HCEC 1CT (cell line): Measurements from ENCODE around the gene GRID1.
"Not testable (repeated sequence)": the region's sequence is repeated elsewhere in the genome, so short reads cannot be mapped to it uniquely, and the experiment has no call there.

Experiments
- DNase-seq: peaks from one replicate; pipeline ENCODE4 v3.0.0-alpha.2; 2017

The GRID1 gene

DNA sequence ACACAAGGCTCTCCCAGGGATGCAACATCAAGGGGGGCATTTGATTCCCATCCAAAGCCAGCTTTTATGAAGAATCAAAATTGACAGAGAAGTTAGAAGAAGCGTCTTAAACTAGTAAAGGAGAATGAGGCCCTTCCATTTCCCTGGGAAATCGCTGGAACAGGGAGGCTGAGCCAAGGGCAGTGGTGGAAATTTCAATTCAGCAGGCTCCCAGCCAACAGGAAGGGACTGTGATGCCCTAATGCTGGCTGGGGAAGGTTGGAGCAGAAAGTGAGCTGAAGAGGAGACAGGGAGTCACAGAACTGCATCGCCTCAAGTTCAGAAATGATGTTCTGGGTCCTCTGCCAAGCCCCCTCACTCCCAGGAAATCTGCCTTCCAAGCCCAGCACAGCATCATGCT, 517.3 kb downstream of the GRID1 start:
- no peak for DNase-seq

- DNase-seq = no peak
These were observed 517.8 kb downstream of the GRID1 start for GRCh38 chr10:85848756-85849155.

GRCh38 chr10:85847085-85847484, 519.5 kb downstream of the GRID1 start:
- no peak for DNase-seq

DNA sequence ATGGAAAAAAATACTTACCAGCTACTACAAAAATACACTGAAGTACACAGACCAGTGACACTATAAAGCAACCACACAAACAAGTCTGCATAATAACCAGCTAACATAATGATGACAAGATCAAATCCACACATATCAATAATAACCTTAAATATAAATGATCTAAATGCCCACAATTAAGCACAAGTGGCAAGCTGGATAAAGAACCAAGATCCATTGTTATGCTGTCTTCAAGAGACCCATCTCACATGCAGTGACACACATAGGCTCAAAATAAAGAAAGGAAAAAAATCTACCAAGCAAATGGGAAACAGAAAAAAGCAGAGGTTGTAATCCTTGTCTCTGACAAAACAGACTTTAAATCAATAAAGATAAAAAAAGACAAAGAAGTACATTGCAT, 527.9 kb downstream of the GRID1 start:
- not testable (repeated sequence) for DNase-seq

- no peak for DNase-seq
These were observed 533.6 kb downstream of the GRID1 start for GRCh38 chr10:85832988-85833387.

GRCh38 chr10:85831422-85831821, 535.2 kb downstream of the GRID1 start:
- DNase-seq = no peak

DNA sequence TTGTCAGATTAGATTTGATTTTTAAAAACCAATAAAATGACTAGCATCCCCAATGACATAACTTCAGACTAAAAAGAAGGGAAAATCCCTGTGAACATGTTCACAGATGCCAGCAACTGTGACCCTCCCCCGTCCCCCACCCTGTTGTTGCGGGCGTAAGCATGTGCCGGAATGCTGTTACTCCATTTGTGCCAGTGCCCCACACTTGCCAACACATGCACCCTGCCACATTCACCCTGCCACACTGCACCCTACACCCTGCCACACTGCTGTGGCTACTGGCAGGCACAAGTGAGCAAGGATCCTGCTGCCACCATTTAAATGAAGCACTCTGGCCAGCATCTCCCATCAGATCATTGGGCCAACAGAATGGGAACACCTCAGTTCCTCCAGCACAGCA, 540.2 kb downstream of the GRID1 start:
- DNase-seq = no peak

DNA sequence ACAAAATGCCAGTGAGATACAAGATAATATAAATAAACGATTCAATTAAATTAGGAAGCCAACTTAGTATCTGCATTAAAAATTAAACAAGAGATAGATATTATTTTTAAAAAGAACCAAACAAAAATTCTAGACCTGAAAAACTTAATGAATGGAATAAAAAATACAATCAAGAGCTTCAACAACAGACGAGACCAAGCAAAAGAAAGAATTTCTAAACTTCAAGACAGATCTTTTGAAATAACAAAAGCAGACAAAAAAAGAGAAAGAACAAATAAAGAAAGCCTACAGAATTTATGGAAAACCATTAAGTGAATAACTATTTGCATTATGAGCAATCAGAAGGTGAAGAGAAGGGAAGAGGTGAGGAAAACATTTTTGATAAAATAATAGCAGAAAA, 555.2 kb downstream of the GRID1 start:
- DNase-seq = no peak

DNA sequence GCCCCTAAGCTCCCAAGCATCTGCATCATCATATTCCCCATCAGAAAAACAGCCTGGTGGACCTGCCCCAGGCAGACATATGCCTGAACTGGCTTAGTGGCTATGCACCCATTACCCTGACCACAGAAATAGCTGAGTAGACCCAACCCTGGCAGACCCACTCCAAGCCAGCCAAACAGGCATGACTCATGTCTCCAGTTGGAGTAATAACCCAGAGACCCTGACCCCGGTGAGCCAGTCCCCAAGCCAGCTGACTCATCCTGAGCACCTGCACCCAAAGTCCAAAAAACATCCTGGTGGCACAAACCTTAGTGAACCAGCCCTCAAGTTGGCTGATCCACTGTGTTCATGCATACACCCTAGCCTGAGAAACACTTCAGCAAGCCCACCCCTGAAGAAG, 555.9 kb downstream of the GRID1 start:
- no peak for DNase-seq

- DNase-seq = no peak
These were observed 571.1 kb downstream of the GRID1 start for GRCh38 chr10:85795460-85795859.

DNA sequence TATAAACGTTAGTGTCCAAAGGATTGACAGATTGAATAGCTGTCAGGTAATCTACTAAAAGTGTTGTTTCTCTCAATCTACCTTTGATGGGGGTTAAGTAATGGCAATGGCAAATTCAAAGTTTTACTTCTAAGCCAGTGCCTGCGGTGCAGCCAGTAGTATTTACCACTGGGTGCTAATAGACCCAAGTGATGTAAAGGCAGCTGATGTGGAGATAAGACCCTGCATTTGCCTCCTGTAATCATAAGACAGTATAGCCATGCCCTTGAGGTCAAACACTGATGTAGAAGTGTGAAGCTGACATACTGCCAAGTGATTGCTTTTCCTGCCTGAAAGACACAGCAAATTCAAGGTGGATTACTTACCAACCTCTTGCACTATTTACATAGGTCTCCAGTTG, 572.0 kb downstream of the GRID1 start:
- DNase-seq = no peak

DNA sequence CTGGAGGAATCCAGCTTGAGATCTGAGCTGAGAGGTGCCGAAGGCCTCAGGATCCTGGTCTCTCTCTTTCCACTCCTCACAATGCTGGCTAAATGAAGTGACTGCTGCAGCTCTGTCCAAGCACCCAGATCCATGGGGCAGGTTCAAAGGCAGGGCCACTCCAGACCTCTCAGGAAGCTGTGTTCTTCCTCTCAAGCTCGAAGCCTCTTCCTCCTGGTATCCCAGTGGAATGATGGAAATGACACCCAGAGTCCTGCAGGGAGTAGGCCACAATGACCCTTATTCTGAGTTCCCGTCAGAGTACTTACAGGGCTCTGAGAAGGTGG, 574.1 kb downstream of the GRID1 start:
- DNase-seq = no peak

DNA sequence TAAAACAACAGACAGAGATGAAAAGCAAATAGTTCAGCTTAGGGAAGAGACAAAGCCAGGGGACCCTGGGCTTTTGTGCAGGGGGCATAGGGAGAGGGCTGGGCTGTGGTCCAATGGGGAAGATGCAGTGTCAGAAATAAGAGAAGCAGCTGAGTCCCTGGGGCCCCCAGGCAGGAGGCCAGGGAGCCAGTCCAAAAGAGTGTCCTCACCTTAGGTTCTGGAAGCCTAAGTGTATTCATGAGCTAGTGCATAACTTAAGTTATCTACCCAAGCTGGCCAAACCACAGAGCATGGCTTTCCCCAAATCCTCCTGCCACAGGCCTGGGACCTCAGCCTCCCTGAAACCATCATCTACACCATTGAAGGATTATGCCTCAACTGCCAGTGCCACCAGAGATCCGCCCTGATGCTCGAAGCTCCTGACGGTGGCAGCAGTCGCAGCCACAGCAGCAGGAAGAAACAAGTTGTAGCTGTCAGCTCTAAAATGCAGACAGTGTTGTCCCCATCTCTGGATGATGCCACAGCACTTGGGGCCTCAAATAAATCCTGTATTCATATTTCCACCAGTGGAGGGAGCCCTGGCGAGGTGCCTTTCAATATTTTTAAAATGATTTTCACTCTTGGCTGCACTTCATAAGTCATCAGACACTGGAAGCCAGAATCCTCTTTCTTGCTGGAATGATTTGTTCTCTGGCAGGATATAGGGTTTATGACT, 574.6 kb downstream of the GRID1 start:
- DNase-seq = no peak

DNA sequence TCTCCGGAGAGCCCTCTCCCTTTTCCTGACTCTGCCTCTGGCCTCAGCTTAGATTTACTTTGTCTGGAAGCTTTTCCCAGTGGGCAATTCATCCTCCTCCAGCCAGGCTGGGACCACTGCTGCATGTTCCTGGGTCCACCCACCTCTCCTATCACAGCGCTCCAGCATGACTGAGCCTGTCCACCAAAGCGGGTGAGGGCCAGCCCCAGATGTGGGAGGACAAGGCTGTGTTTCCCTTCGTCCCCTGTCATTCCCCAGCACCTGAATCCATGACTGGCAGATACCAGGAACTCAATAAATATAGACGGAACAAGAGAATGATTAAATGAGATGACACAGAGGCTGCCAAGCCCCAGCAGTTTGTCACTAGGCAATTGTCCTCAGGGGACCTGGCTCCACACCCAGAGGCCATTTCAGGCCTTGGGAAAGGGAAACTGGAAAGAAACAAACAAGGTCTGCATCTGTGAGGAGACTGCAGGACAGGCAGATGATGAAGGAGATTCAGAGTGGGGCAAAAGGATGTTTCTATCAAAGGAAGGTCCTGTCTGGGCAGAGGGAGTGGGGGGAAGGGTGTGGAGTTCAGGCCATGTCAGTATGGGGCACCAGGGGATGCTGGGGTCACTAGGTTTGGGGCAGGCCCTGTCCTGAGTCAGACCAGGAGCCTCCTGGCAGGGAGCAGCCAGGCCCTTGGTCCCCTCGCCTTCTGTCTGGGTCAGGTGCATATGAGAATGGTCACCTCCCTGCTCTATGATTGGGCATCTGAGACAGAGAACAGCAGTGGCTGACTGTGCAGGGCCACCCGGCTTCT, 576.4 kb downstream of the GRID1 start:
- no peak for DNase-seq

DNA sequence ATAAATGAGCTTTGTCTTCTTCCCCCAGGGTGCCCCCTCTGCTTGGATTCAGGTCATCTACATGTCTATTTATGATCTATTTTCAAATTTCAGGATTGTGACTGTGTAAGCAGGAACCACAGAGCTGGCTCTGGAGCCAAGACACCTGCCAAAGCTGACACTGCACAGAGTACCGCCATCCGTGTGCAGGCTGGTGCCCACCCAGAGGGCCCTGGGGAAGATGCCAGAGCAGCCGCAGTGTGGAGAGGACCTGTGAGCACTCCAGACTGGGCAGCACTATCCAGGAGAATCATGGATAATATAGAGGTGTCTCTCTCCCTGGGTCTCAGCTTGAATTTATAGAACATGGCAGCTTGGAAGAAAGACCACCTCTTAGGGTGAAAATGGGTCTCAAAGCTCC, 577.5 kb downstream of the GRID1 start:
- no peak for DNase-seq

GRCh38 chr10:85788570-85788969, 578.0 kb downstream of the GRID1 start:
- DNase-seq = no peak

DNA sequence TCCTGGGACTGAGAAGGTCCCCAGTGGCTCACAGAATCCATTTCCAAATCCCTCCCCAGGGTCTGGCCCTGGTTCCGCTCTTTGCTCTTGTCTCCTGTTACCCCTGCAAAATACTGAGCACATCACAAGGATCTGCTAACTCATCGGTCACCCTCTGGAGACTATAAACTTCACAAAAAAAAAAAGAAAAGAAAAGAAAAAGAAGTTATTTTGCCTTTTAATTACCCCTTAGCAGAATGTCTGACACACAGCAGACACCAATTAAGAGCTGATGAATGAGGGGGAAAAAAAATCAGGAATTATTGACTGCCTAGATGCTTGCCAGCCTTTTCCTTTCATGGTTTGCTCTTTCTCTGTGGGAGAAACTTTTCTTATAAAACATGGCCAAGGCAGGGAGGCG, 578.7 kb downstream of the GRID1 start:
- DNase-seq = no peak

DNA sequence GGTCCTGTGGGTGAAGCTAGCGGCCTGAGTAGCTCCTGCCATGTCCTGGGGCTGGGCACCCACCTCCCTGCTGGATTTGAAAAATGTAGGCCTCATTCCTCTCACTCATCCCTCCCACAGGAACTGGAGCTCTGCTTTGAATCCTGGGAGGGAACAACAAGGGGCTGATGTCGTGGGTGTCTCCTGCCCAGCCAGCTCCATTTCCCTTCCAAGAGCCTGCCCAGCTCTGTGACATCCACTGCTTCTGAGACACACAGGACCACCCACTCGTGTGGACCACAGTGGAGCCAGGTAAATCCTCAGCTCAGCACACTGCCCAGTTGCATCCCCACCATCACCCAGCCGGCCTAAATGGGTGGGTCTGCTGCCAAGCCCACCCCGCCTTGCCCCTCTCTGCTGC, 579.2 kb downstream of the GRID1 start:
- no peak for DNase-seq

DNA sequence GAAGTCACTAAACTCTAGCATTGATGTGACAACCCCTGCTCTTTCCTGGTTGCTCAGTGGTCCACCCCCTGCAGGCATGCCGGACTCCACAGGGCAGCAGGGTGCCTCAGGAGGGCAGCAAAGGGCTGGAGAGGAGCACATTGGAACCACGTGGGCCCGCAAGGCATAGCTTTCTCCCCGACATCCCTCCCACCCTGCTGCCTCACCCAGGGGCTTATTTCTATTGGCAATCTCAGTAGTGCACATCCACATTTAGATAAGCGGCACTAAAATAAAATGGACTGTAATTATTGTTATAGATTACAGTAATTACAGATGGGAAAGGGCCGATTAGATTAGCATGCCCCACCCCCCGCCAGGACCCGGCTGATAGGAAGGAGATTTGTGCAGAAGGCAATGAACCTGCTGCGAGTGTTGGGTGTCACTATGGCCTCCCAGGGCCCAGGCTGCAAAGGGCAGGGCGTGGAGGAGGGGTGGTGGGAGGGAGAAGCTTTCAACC, 580.1 kb downstream of the GRID1 start:
- no peak for DNase-seq

DNA sequence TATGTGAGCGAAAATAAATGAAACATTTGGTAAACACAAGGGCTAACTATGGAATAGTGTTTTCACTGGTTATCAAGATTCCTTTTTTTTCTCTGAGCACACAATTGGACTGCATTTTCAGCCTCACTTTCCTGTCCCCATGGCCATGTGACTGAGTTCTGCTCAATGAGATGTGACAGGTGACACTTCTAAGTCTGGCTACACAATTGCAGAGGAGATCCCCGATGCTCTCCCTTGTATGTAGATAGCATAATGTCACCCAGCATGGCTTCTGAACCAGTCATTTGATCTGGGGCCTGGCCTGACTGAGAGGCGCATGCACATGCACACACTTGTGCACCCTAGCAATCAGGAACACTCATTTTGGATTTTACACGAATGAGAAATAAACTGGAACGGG, 581.8 kb downstream of the GRID1 start:
- DNase-seq = no peak

DNA sequence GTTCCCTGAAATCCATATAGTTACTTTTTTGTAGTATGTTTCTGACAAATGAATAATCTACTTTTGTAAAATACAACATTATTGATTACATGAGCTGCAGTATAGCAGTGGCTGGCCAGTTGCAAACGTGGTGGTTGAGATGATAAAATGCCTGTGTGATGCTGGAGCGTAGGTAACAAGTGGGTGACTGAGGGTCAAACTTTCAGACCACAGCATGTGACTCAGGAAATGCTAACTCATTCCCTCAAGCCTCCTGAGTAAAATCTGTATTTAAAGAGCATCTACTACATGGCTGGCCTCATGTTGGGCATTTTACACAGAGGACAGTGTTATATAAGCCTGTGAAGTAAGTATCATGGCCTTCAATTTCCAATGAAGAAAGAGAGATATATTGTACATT, 585.2 kb downstream of the GRID1 start:
- DNase-seq = no peak

DNA sequence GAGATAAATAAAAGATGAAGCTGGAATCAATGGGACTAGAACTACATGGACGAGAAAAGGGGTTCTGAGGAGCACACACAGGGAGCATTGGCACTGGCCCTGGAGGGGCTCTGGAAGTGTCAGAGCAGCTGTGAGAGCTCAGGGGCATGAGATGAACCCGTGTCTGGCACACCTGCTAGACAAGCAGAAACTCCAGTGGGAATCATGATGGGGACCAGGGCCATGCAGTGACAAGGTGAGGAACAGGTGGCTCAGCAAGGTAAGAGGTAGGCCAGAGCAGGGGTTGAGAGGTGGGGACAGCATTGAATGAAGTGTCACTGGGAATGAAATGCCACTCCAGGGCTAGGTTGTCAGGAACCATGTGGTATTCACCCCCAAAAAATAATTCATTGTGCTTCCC, 588.5 kb downstream of the GRID1 start:
- DNase-seq = no peak

- no peak for DNase-seq
These were observed 598.7 kb downstream of the GRID1 start for GRCh38 chr10:85767891-85768290.

DNA sequence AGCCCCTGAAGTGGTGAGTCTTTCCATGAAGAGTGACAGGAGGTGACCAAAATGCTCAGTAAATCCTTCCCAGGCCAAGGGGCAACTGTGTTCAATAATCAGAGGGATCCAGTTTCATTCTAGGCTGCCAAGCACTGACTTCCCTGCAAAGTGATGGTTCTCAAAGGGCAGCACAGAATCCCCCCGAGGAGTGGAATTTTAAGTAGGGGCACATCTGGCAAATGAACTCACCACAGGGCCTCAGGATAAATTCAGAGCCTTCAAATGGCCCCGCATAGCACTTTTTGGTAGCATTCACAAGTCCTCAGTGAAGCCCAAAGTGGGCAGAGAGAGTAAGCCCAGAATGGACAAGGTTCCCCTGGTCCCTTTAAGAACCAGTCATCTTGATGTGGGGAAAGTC, 602.5 kb downstream of the GRID1 start:
- DNase-seq = no peak
